Activated CD4-positive, alpha-beta memory T cell treated with anti-CD3 and anti-CD28 coated beads, Interleukin-2, amount 10 ng/mL, durations not matched to agents 7 days and 5 days (primary cell): Measurements from ENCODE around the gene CXCR5. TPM values are rescaled to one million over a fixed set of nuclear protein-coding genes. Genes with fewer than 3 reads are reported as not detected.

ENCODE experiments used
- CTCF ChIA-PET: fragments of 350-600 bp; sonication (Branson Sonifier 250); formaldehyde crosslinking; loops from one replicate; lab custom pipeline; 2021; ENCODE audit warnings: antibody characterized with exemption, inconsistent platforms; lab: Charles Lee
- POLR2A ChIA-PET: fragments of 350-600 bp; sonication (Branson Sonifier 250); formaldehyde crosslinking; loops from one replicate; lab custom pipeline; 2021; ENCODE audit warnings: antibody characterized with exemption; lab: Charles Lee
- DNase-seq: peaks from one replicate; pipeline ENCODE4 v3.0.0-alpha.2; 2020
- H3K27ac Mint-ChIP-seq: one replicate; pipeline ENCODE4 v1.8.0; 2021; ENCODE audit warnings: mild to moderate bottlenecking, mixed read lengths
- H3K27me3 Mint-ChIP-seq: one replicate; pipeline ENCODE4 v1.8.0; 2021; ENCODE audit warnings: mixed read lengths
- H3K36me3 Mint-ChIP-seq: one replicate; pipeline ENCODE4 v1.8.0; 2021; ENCODE audit warnings: low read depth, mixed read lengths
- H3K4me1 Mint-ChIP-seq: one replicate; pipeline ENCODE4 v1.8.0; 2021; ENCODE audit warnings: mixed read lengths
- H3K4me3 Mint-ChIP-seq: one replicate; pipeline ENCODE4 v1.8.0; 2021; ENCODE audit warnings: mild to moderate bottlenecking, mixed read lengths
- H3K9me3 Mint-ChIP-seq: one replicate; pipeline ENCODE4 v1.8.0; 2021; ENCODE audit warnings: mixed read lengths
- total RNA-seq, 2 experiments: library from RNA; stranded (reverse); gene quantifications; one replicate each; pipeline ENCODE4 v1.2.3, GENCODE V29; 2021

The CXCR5 gene
- total RNA-seq, 2 experiments from 2014 or later: 0.83 to 0.86 TPM

GRCh38 chr11:118917481-118918127, 33.9 kb downstream of the CXCR5 start:
- Mint-ChIP-seq H3K4me1 (peaks cover 92% of the 10 kb centered on the region), H3K9me3 (no peaks in the 10 kb centered on the region), H3K27ac (peak overlapping the region; percentile 92), H3K4me3 (peak overlapping the region; percentile 75), H3K27me3 (no peaks in the 10 kb centered on the region), H3K36me3 (peaks cover 14% of the 10 kb centered on the region)
- peak; percentile 61 for DNase-seq
- ChIA-PET POLR2A (interaction anchor here (1.5 to 5.7 kb wide), 2 partner anchors 46 to 127 kb away, joined by 3 to 72 read pairs; partner anchors contain the start of gene DDX6), CTCF (interaction anchor here (9.8 kb wide), 1 partner anchor 9 kb away, joined by 270 read pairs; the partner anchor contains the start of gene BCL9L)

GRCh38 chr11:118918128-118918685, 34.5 kb downstream of the CXCR5 start:
- peak; percentile 51 for DNase-seq
- no peaks in the 10 kb centered on the region for H3K27me3 Mint-ChIP-seq
- no peaks in the 10 kb centered on the region for H3K9me3 Mint-ChIP-seq
- CTCF ChIA-PET: no interaction called here
- peak overlapping the region; percentile 92 for H3K27ac Mint-ChIP-seq
- peaks cover 90% of the 10 kb centered on the region for H3K4me1 Mint-ChIP-seq
- H3K36me3 Mint-ChIP-seq: peaks cover 18% of the 10 kb centered on the region
- POLR2A ChIA-PET: no interaction called here
- H3K4me3 Mint-ChIP-seq: peak overlapping the region; percentile 75

DNA sequence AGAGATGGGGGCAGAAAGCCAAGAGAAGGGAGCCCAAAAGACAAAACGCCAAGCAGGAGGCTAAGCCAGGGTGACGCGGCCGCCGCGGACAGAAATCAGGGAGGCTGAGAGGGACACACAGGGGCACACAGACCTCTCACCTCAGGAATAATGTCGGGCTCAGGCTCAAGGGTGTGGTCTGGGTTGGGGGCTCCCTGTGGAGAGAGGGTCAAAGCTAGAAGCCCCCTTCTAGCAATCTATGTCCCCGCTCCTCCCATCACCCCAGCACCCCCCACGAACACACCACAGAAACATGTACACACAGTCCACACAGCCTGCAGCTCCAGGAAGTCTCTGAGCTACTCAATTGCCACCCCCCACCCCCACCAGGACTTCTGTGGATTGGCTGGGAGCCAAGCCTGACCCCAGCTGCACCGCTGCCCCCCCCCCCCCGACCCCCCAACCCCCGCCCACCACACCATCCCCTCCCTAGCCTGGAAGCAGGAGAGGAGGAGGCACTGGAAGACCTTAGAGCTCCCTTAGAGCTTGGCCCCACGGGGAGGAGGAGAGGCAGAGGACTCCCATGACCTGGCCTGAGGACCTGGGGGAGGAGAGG, 35.1 kb downstream of the CXCR5 start:
- H3K27me3 Mint-ChIP-seq: no peaks in the 10 kb centered on the region

GRCh38 chr11:118921121-118921928, 37.6 kb downstream of the CXCR5 start:
- POLR2A ChIA-PET: interaction anchor here (0.6 to 1.6 kb wide), 3 partner anchors 15 to 130 kb away, joined by 3 to 8 read pairs (median 4); partner anchors contain the start of gene DDX6
- no peaks in the 10 kb centered on the region for H3K27me3 Mint-ChIP-seq

More for the DNA sequence above, 35.1 kb downstream of the CXCR5 start:
- Mint-ChIP-seq H3K4me3 (peak overlapping the region; percentile 75), H3K9me3 (no peaks in the 10 kb centered on the region), H3K27ac (peak overlapping the region; percentile 92), H3K36me3 (peaks cover 23% of the 10 kb centered on the region), H3K4me1 (peaks cover 92% of the 10 kb centered on the region)
- POLR2A ChIA-PET: no interaction called here
- DNase-seq: no peak
- CTCF ChIA-PET: no interaction called here

GRCh38 chr11:118921929-118922744, 38.4 kb downstream of the CXCR5 start:
- DNase-seq: no peak
- no peaks in the 10 kb centered on the region for H3K9me3 Mint-ChIP-seq

More at GRCh38 chr11:118921121-118921928, 37.6 kb downstream of the CXCR5 start:
- peaks cover 38% of the 10 kb centered on the region for H3K36me3 Mint-ChIP-seq
- peak overlapping the region; percentile 57 for H3K27ac Mint-ChIP-seq
- no peaks in the 10 kb centered on the region for H3K9me3 Mint-ChIP-seq
- H3K4me1 Mint-ChIP-seq: peaks cover 74% of the 10 kb centered on the region
- no peak for DNase-seq
- CTCF ChIA-PET: interaction anchor here (0.7 to 11.8 kb wide), 2 partner anchors 9 kb away, joined by 4 to 270 read pairs; no protein-coding TSS in a partner anchor
- H3K4me3 Mint-ChIP-seq: peak overlapping the region; percentile 73

GRCh38 chr11:118922745-118923627, 39.3 kb downstream of the CXCR5 start:
- H3K27me3 Mint-ChIP-seq: no peaks in the 10 kb centered on the region
- POLR2A ChIA-PET: interaction anchor here (0.6 to 3.9 kb wide), 7 partner anchors 17 to 173 kb away, joined by 3 to 39 read pairs (median 8); partner anchors contain the start of genes CENATAC and DDX6
- H3K36me3 Mint-ChIP-seq: peaks cover 32% of the 10 kb centered on the region
- no peaks in the 10 kb centered on the region for H3K9me3 Mint-ChIP-seq
- DNase-seq: no peak
- peak overlapping the region; percentile 93 for H3K4me3 Mint-ChIP-seq
- CTCF ChIA-PET: interaction anchor here (0.5 to 11.8 kb wide), 2 partner anchors 10 to 60 kb away, joined by 3 to 270 read pairs; no protein-coding TSS in a partner anchor
- H3K27ac Mint-ChIP-seq: peak overlapping the region; percentile 88
- peaks cover 74% of the 10 kb centered on the region for H3K4me1 Mint-ChIP-seq

More at GRCh38 chr11:118921929-118922744, 38.4 kb downstream of the CXCR5 start:
- Mint-ChIP-seq H3K27me3 (no peaks in the 10 kb centered on the region), H3K27ac (no peak overlapping the region), H3K4me3 (peak overlapping the region; percentile 93), H3K36me3 (peaks cover 38% of the 10 kb centered on the region), H3K4me1 (peaks cover 74% of the 10 kb centered on the region)
- ChIA-PET POLR2A (interaction anchor here (0.6 to 2.8 kb wide), 6 partner anchors 16 to 174 kb away, joined by 3 to 15 read pairs (median 6); partner anchors contain the start of genes CENATAC and DDX6), CTCF (interaction anchor here (0.5 to 11.8 kb wide), 2 partner anchors 10 to 59 kb away, joined by 3 to 270 read pairs; no protein-coding TSS in a partner anchor)

DNA sequence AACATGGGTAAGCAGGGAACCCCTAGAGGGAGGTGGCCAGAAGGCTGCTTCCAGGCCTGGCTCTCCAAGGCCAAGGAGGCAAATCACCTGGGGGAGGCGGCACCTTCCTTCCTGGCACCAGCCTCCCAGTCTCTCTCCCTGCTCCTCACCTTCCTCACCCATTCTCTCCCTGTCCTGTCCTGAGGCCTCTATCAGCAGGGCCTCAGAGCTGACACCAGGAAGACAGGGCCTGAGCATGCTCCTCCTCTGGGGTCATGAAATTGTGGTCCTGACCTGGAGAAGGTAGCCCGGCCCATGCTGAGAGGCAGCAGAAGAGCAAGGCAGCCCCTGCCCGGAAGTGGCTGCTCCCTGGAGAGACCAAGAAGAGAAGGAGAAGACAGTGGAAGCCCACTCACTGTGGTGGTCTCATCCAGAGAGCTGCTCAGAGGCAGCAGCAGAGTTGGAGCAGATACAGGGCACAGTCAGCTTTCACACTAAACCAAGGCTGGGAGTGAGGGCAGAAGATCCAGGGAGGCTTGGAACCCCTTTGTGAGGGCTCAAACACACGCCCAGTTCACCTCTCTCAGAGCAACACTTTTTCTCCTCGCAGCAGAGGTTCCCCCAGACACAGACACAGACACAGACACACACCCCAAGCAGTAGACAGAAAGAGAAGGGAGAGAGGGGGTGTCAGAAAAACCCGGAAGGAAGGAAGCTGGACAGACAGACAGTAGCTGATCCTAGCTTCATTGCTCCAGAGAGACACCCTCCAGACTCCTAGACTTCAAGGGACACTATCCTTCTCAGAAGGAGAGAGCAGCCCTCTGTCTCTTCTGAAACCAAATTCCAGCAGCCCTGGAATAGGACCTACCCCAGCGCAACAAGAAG, 40.3 kb downstream of the CXCR5 start:
- ChIA-PET CTCF (interaction anchor here (0.8 to 11.8 kb wide), 7 partner anchors 11 to 234 kb away, joined by 3 to 270 read pairs (median 3); partner anchors contain the start of gene DDX6), POLR2A (interaction anchor here (1.0 to 3.9 kb wide), 8 partner anchors 29 to 197 kb away, joined by 3 to 39 read pairs (median 4); partner anchors contain the start of genes CENATAC and DDX6)
- no peaks in the 10 kb centered on the region for H3K9me3 Mint-ChIP-seq
- no peak for DNase-seq
- H3K27me3 Mint-ChIP-seq: no peaks in the 10 kb centered on the region
- H3K27ac Mint-ChIP-seq: peak overlapping the region; percentile 88
- peaks cover 32% of the 10 kb centered on the region for H3K36me3 Mint-ChIP-seq
- peaks cover 69% of the 10 kb centered on the region for H3K4me1 Mint-ChIP-seq
- H3K4me3 Mint-ChIP-seq: peak overlapping the region; percentile 93

DNA sequence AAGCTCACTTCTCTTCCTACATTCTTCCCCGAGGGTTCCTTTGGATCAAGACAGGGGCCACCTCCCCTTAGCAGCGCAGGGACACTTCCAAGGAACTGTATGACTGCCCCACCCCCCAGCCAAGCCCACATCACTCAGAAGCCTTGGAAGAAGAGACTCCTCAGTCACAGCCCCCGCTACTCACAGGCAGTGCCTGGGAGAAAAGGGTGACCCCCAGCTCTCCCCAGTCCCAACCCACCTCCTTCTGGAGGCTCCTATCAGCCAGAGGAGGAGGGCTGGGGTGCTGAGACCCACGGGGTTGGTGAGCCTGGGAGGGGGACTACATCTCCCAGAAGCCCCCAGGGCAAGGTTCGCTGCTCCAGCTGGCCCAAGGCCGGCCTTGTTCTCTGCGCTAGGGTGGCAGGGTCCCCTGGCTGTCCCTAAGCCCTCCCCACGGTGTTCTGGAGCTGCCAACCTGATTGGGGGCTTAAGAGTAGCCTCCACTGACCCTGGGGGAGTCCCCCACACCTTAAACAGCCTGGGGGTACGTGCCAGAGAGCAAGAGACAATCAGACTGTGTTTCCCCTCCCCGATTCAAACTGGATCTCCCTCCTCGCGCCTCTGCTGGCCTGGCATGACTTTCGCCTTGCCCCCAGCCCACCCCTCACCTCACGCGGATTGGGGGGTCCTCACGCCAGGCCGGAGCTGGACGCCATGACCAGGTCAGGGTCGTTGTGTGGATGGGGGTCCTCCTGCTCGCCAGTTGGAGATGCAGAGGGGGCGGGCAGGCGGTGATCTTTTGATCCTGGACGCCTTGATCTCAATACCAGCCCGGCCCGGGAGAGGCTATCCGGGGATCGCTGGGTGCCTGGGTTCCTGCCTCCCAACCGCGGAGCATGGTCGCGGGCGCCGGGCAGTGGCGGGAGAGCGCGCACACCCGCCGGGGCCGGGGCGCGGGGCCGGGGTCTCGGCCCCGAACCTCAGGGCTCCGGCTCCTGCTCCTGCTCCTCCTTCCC, 41.2 kb downstream of the CXCR5 start:
- peak overlapping the region; percentile 93 for H3K4me3 Mint-ChIP-seq
- peaks cover 32% of the 10 kb centered on the region for H3K36me3 Mint-ChIP-seq
- CTCF ChIA-PET: interaction anchor here (0.8 to 11.8 kb wide), 14 partner anchors 11 to 235 kb away, joined by 3 to 270 read pairs (median 4); partner anchors contain the start of gene DDX6
- no peaks in the 10 kb centered on the region for H3K9me3 Mint-ChIP-seq
- no peaks in the 10 kb centered on the region for H3K27me3 Mint-ChIP-seq
- H3K27ac Mint-ChIP-seq: peak overlapping the region; percentile 88
- peaks cover 61% of the 10 kb centered on the region for H3K4me1 Mint-ChIP-seq
- DNase-seq: peak; percentile 61
- POLR2A ChIA-PET: interaction anchor here (0.6 to 3.9 kb wide), 11 partner anchors 15 to 196 kb away, joined by 3 to 39 read pairs (median 3); partner anchors contain the start of genes CXCR5 and DDX6

DNA sequence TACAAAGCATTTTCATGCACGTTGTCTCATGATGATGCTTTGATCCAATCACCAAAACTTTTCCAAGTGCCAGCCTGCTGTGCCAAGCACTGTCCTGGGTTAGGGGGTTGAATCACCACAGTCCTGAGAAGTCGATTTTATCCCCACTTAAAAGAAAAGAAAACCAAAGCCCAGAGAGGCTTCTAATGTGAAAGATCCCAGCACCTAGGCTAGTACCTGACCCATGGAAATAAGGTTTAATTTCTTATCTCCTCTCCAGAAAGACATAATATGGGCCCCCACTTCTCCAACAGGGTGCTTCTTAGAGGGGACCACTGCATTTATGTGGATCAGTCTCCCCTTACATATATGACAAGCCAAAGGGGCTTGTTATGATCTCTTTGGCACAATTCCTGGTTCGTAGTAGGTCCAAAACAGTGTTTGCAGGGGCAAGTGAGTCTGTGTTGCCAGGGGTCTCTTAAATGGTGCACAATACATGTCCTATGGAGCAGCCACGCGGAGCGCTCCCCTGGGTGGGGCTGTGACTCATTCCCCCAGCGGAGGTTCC, 43.9 kb downstream of the CXCR5 start:
- DNase-seq: no peak
- H3K9me3 Mint-ChIP-seq: no peaks in the 10 kb centered on the region
- H3K4me1 Mint-ChIP-seq: peaks cover 52% of the 10 kb centered on the region
- H3K27ac Mint-ChIP-seq: peak overlapping the region; percentile 92
- peaks cover 2% of the 10 kb centered on the region for H3K27me3 Mint-ChIP-seq
- H3K36me3 Mint-ChIP-seq: peaks cover 26% of the 10 kb centered on the region
- ChIA-PET CTCF (interaction anchor here (11.8 kb wide), 1 partner anchor 15 kb away, joined by 270 read pairs; no protein-coding TSS in a partner anchor), POLR2A (interaction anchor here (1.0 to 3.7 kb wide), 4 partner anchors 33 to 137 kb away, joined by 4 to 46 read pairs (median 16); partner anchors contain the start of genes CENATAC and DDX6)
- H3K4me3 Mint-ChIP-seq: peak overlapping the region; percentile 89
